Transverse colon (tissue), 4 donors: Measurements from ENCODE around the gene TLK1.

Experiments used
- EP300 ChIP-seq: sonication (generic); formaldehyde crosslinking; IDR thresholded peaks from one replicate; pipeline ENCODE4 v1.6.1; 2017; ENCODE audit warnings: antibody characterized with exemption, low read depth
- POLR2A ChIP-seq: fragments of 450-650 bp; IDR thresholded peaks from one replicate; pipeline ENCODE4 v1.6.1; 2016; ENCODE audit warnings: antibody characterized with exemption, mild to moderate bottlenecking, moderate library complexity
- POLR2AphosphoS5 ChIP-seq, 3 donors: sonication (generic); formaldehyde crosslinking; IDR thresholded peaks; one replicate each; pipeline ENCODE4 v1.6.1; 2016; ENCODE audit warnings: antibody characterized with exemption in 3 of 3
- TF ChIP-seq, protein P1 (sequence below), 5 experiments: fragments of 200-600 bp in 3 of 5; fragments of 450-650 bp in 2 of 5; sonication (generic) in 3 of 5; IDR thresholded peaks; 1 replicate in 2 of 5; 2 replicates in 3 of 5; pipeline ENCODE4 v1.5.1; 2016 to 2017; ENCODE audit warnings: antibody characterized with exemption in 5 of 5, inconsistent platforms in 3 of 5, mild to moderate bottlenecking in 2 of 5, moderate library complexity in 1 of 5

DNA sequence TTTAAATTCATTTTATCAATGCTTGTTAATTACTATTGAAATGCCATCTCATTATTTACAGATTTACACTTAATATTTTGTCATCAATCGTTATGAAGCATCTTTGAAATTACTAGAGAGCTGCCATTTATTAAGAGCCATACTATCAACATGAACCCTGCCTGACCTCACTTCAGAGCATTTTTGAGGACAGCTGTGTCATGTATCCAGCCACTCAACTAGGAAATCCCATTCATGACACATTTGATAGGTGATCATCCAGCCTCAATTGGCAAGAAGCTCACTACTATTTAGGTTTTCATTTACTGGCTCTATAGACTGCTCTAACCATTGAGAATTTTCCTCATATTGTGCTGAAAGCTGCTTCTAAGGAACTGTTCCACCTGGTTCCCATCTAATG lies 40.6 kb upstream of the TLK1 start:
- TF ChIP-seq EP300 (no peak), POLR2AphosphoS5 (IDR thresholded peaks at IDR 0.05) (no peak), POLR2A (no peak)
- TF ChIP-seq, protein P1, sequence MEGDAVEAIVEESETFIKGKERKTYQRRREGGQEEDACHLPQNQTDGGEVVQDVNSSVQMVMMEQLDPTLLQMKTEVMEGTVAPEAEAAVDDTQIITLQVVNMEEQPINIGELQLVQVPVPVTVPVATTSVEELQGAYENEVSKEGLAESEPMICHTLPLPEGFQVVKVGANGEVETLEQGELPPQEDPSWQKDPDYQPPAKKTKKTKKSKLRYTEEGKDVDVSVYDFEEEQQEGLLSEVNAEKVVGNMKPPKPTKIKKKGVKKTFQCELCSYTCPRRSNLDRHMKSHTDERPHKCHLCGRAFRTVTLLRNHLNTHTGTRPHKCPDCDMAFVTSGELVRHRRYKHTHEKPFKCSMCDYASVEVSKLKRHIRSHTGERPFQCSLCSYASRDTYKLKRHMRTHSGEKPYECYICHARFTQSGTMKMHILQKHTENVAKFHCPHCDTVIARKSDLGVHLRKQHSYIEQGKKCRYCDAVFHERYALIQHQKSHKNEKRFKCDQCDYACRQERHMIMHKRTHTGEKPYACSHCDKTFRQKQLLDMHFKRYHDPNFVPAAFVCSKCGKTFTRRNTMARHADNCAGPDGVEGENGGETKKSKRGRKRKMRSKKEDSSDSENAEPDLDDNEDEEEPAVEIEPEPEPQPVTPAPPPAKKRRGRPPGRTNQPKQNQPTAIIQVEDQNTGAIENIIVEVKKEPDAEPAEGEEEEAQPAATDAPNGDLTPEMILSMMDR (IDR thresholded peaks at IDR 0.05) = no peak
